Neuronal stem cell (in vitro differentiated cells): Measurements from ENCODE around the gene HNRNPUL2.
A peak's percentile ranks its signal among the peaks of the same experiment; 100 is the strongest.
"Not testable (repeated sequence)": the region's sequence is repeated elsewhere in the genome, so short reads cannot be mapped to it uniquely, and the experiment has no call there.

ENCODE experiments used
- DNase-seq: peaks from one replicate; pipeline ENCODE4 v3.0.0-alpha.2; 2013; ENCODE audit warnings: low spot score
- H2AFZ ChIP-seq: one replicate; pipeline ENCODE4 v1.6.1; 2013; ENCODE audit warnings: mild to moderate bottlenecking, low read length, inconsistent platforms
- H2AK5ac ChIP-seq: 2 replicates; pipeline ENCODE4 v1.6.1; 2013; ENCODE audit warnings: low read depth, mild to moderate bottlenecking, inconsistent platforms, low read length, moderate library complexity, mixed read lengths
- H2BK120ac ChIP-seq: 2 replicates; pipeline ENCODE4 v1.6.1; 2013; ENCODE audit warnings: low read depth, mild to moderate bottlenecking, inconsistent platforms, low read length, moderate library complexity, mixed read lengths
- H2BK12ac ChIP-seq: one replicate; pipeline ENCODE4 v1.6.1; 2013; ENCODE audit warnings: low read length, inconsistent platforms
- H2BK15ac ChIP-seq: 2 replicates; pipeline ENCODE4 v1.6.1; 2013; ENCODE audit warnings: mild to moderate bottlenecking, low read length, inconsistent platforms, mixed read lengths
- H2BK5ac ChIP-seq: one replicate; pipeline ENCODE4 v1.6.1; 2013; ENCODE audit warnings: inconsistent platforms, mild to moderate bottlenecking, low read length, moderate library complexity
- H3K14ac ChIP-seq: one replicate; pipeline ENCODE4 v1.6.1; 2013; ENCODE audit warnings: low read length, inconsistent platforms
- H3K18ac ChIP-seq: 2 replicates; pipeline ENCODE4 v1.6.1; 2013; ENCODE audit warnings: low read length, inconsistent platforms
- H3K23ac ChIP-seq: 2 replicates; pipeline ENCODE4 v1.6.1; 2013; ENCODE audit warnings: low read depth, mild to moderate bottlenecking, mixed read lengths, low read length, inconsistent platforms; ENCODE audit not compliant: poor library complexity
- H3K27ac ChIP-seq: replicated peaks from 3 replicates; pipeline ENCODE4 v1.5.1; 2013; ENCODE audit warnings: low read length, inconsistent platforms
- H3K27me3 ChIP-seq, 3 experiments: 2 replicates each; pipeline ENCODE4 v1.6.1; 2013; ENCODE audit warnings: low read length in 3 of 3, mild to moderate bottlenecking in 2 of 3, inconsistent platforms in 1 of 3, low read depth in 1 of 3, mixed read lengths in 1 of 3, moderate library complexity in 1 of 3; ENCODE audit not compliant: control insufficient read depth in 3 of 3, insufficient read depth in 3 of 3
- H3K36me3 ChIP-seq, 2 donors: replicated peaks in 1 of 2; 2 replicates each; pipeline ENCODE4 v1.6.1; 2013; ENCODE audit warnings: low read length in 2 of 2; ENCODE audit not compliant: control insufficient read depth in 2 of 2, insufficient read depth in 2 of 2
- H3K4ac ChIP-seq: 2 replicates; pipeline ENCODE4 v1.6.1; 2013; ENCODE audit warnings: inconsistent platforms, mild to moderate bottlenecking, low read length, moderate library complexity
- H3K4me1 ChIP-seq, 2 donors: 1 replicate in 1 of 2; 2 replicates in 1 of 2; pipeline ENCODE4 v1.6.1; 2013; ENCODE audit warnings: low read length in 2 of 2, low read depth in 1 of 2; ENCODE audit not compliant: control insufficient read depth in 2 of 2, insufficient read depth in 1 of 2
- H3K4me2 ChIP-seq: one replicate; pipeline ENCODE4 v1.6.1; 2013; ENCODE audit warnings: mild to moderate bottlenecking, low read length, inconsistent platforms; ENCODE audit not compliant: insufficient read depth, poor library complexity, severe bottlenecking
- H3K4me3 ChIP-seq, 2 donors: 2 replicates each; pipeline ENCODE4 v1.5.1; 2013; ENCODE audit warnings: low read length in 2 of 2, mild to moderate bottlenecking in 2 of 2, inconsistent platforms in 1 of 2, moderate library complexity in 1 of 2
- H3K79me1 ChIP-seq: one replicate; pipeline ENCODE4 v1.6.1; 2013; ENCODE audit warnings: low read depth, mild to moderate bottlenecking, inconsistent platforms, low read length, moderate library complexity
- H3K9ac ChIP-seq: one replicate; pipeline ENCODE4 v1.6.1; 2013; ENCODE audit warnings: mild to moderate bottlenecking, low read depth, low read length, inconsistent platforms; ENCODE audit not compliant: poor library complexity
- H3K9me3 ChIP-seq, 2 donors: replicated peaks in 1 of 2; 2 replicates each; pipeline versions ENCODE3 to v1.6.1; 2013; ENCODE audit warnings: low read length in 2 of 2, mild to moderate bottlenecking in 2 of 2, inconsistent platforms in 1 of 2, low read depth in 1 of 2, mixed read lengths in 1 of 2, moderate library complexity in 1 of 2; ENCODE audit not compliant: control insufficient read depth in 2 of 2, insufficient read depth in 1 of 2
- H4K8ac ChIP-seq: one replicate; pipeline ENCODE4 v1.6.1; 2013; ENCODE audit warnings: low read depth, mild to moderate bottlenecking, inconsistent platforms, low read length, moderate library complexity
- H4K91ac ChIP-seq: one replicate; pipeline ENCODE4 v1.6.1; 2013; ENCODE audit warnings: low read length, low read depth, mild to moderate bottlenecking, inconsistent platforms; ENCODE audit not compliant: poor library complexity
- whole genome bisulfite sequencing, 2 donors: extraction: QIAGEN DNeasy Blood & Tissue Kit; methylation state at CpG; one replicate each; pipeline ENCODE4 v1.1.7; 2013; ENCODE audit warnings: missing lambda C conversion rate in 2 of 2, mixed read lengths in 1 of 2; ENCODE audit not compliant: insufficient read length in 2 of 2, insufficient replicate concordance in 1 of 2; ENCODE audit errors: extremely low coverage in 2 of 2; 5-methylcytosine and 5-hydroxymethylcytosine counted together

Gene HNRNPUL2

DNA sequence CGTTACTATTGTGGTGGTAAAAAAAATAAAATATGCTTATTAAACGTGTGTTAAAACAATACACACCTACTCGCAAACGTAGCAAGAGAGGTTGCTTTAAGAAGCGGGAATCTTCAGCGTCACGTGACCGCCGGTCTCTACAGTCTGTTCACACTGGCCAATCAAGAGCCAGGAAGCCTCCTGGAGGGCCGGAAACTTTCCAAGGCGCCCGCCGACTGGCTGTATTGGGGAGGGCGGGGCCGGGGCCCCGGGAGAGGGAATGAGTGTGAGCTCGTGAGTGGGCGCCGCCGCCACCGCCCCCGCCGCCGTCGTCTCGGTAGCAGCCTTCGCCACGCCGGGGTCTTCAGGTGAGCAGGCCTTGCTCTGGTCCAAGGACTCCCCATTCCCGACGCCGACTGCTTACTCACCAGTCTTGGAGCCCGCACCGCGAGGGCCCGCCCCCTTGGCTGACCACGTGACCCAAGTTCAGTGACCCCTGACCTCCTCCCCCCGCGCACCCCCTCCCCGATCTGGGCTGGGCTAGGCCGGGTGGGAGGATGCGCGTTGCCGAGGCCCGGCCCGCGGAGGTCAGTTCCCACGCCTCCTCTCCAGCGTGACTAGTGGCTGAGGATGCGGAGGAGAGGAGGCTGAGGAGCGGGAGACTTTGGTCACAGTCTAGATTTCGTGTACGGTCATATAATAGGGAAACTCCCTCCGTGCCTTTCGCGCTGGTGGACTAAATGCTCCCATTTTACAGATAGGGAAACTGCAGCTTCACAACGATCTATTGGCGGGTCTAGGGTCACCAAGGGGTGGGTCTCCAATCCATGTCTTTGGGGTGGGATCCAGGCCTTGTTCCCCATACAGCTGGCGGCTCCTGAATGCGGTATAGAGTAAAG lies 44.1 kb upstream of the HNRNPUL2 start, which contains the start of gene TAF6L:
TSS of gene TAF6L (plus strand) at position 253 of the 878 bp plus-strand sequence. CDS start 4,388 bp downstream, outside the sequence.
- peak within 1 kb of the TSS; percentile 98 for H4K8ac ChIP-seq
- peak within 1 kb of the TSS; percentile 47 for H3K4ac ChIP-seq
- H2BK15ac ChIP-seq: peak within 1 kb of the TSS; percentile 77
- peak within 1 kb of the TSS; percentile 98 for H3K27ac ChIP-seq
- no peak within 1 kb of the TSS for H4K91ac ChIP-seq
- no peak within 1 kb of the TSS for H2BK120ac ChIP-seq
- H3K18ac ChIP-seq: peak within 1 kb of the TSS; percentile 97
- no peak within 1 kb of the TSS for H2BK12ac ChIP-seq
- peaks cover 19 to 44% of the 10 kb centered on the region in 2 donors for H3K36me3 ChIP-seq
- H2AFZ ChIP-seq: peak within 1 kb of the TSS; percentile 96
- H3K14ac ChIP-seq: no peak within 1 kb of the TSS
- H3K9ac ChIP-seq: peak within 1 kb of the TSS; percentile 92
- H3K79me1 ChIP-seq: peaks cover 1% of the 10 kb centered on the region
- H2AK5ac ChIP-seq: peak within 1 kb of the TSS; percentile 20
- H2BK5ac ChIP-seq: peak within 1 kb of the TSS; percentile 90
- H3K4me3 ChIP-seq: peak within 1 kb of the TSS; percentile 78 to 88
- peak within 1 kb of the TSS; percentile 81 for H3K23ac ChIP-seq
- H3K4me1 ChIP-seq: peaks cover 10 to 19% of the 10 kb centered on the region in 2 donors
- no peaks in the 10 kb centered on the region for H3K9me3 ChIP-seq
- H3K4me2 ChIP-seq: peak within 1 kb of the TSS; percentile 78
- no CpG with 5 or more reads among the region's 60 CpGs for WGBS, 2 donors
- H3K27me3 ChIP-seq: no peaks in the 10 kb centered on the region
- DNase-seq: peak; percentile 94

GRCh38 chr11:62770778-62771143 lies 43.5 kb upstream of the HNRNPUL2 start:
- H2AK5ac ChIP-seq: peak overlapping the region; percentile 20
- WGBS, 2 donors: no CpG with 5 or more reads among the region's 18 CpGs

GRCh38 chr11:62760867-62761227 lies 33.6 kb upstream of the HNRNPUL2 start:
- WGBS, 2 donors: no CpG with 5 or more reads among the region's 9 CpGs
- not testable (repeated sequence) for H3K79me1 ChIP-seq, H3K27ac ChIP-seq

More at GRCh38 chr11:62770778-62771143, 43.5 kb upstream of the HNRNPUL2 start:
- Histone ChIP-seq H2BK5ac (no peak overlapping the region), H3K4me2 (peak overlapping the region; percentile 78), H3K18ac (peak overlapping the region; percentile 79), H2BK15ac (peak overlapping the region; percentile 77), H4K8ac (peak overlapping the region; percentile 98), H3K79me1 (peaks cover 1% of the 10 kb centered on the region), H3K27ac (peak overlapping the region; percentile 98), H3K27me3 (no peaks in the 10 kb centered on the region), H3K4me1 (peaks cover 10 to 19% of the 10 kb centered on the region in 2 donors), H3K9me3 (no peaks in the 10 kb centered on the region), H2BK120ac (no peak overlapping the region), H3K4me3 (peak overlapping the region; percentile 25 to 88), H2BK12ac (no peak overlapping the region), H3K9ac (peak overlapping the region; percentile 45), H3K36me3 (peaks cover 19 to 43% of the 10 kb centered on the region in 2 donors), H3K23ac (peak overlapping the region; percentile 69), H3K4ac (peak overlapping the region; percentile 47), H4K91ac (no peak overlapping the region), H2AFZ (peak overlapping the region; percentile 96), H3K14ac (no peak overlapping the region)
- DNase-seq: no peak

More at GRCh38 chr11:62760867-62761227, 33.6 kb upstream of the HNRNPUL2 start:
- not testable (repeated sequence) for H4K91ac ChIP-seq, H2AK5ac ChIP-seq, H2BK15ac ChIP-seq, H3K4ac ChIP-seq, H3K4me1 ChIP-seq, H2BK5ac ChIP-seq, H2BK120ac ChIP-seq, H3K23ac ChIP-seq, H3K27me3 ChIP-seq, H4K8ac ChIP-seq, H3K4me2 ChIP-seq, H3K14ac ChIP-seq, H3K9me3 ChIP-seq, H3K9ac ChIP-seq, DNase-seq, H3K18ac ChIP-seq, H2BK12ac ChIP-seq
- peak overlapping the region in 1 of 2 donors; percentile 85 for H3K4me3 ChIP-seq
- H2AFZ ChIP-seq: peak overlapping the region; percentile 69
- H3K36me3 ChIP-seq: peaks cover 9 to 29% of the 10 kb centered on the region in 2 donors
